SK-N-SH treated with all-trans-retinoic acid at 6 μM for 48 hours (cell line): ENCODE data around the gene SMARCD1.

Experiments
- ATAC-seq: fragments of 200-7000 bp; cut with Tn5 transposase; 3 replicates; pipeline ENCODE4 v1.9.1; 2020; ENCODE audit warnings: mild to moderate bottlenecking, moderate library complexity
- BACH2 ChIP-seq: fragments of 250-450 bp; sonication (Bioruptor Pico); IDR thresholded peaks from 2 replicates; pipeline ENCODE4 v1.9.0; 2021; ENCODE audit warnings: mild to moderate bottlenecking, borderline replicate concordance
- CSDC2 ChIP-seq: fragments of 250-450 bp; sonication (Bioruptor Pico); IDR thresholded peaks from 2 replicates; pipeline ENCODE4 v1.5.0; 2020; ENCODE audit warnings: mild to moderate bottlenecking, moderate library complexity
- ESRRG ChIP-seq: fragments of 250-450 bp; sonication (Bioruptor Pico); IDR thresholded peaks from 2 replicates; pipeline ENCODE4 v1.6.1; 2021; ENCODE audit warnings: mild to moderate bottlenecking
- GLIS3 ChIP-seq: fragments of 250-450 bp; sonication (Bioruptor Pico); IDR thresholded peaks from 2 replicates; pipeline ENCODE4 v1.5.0; 2020; ENCODE audit warnings: mild to moderate bottlenecking, moderate library complexity
- ISL1 ChIP-seq: fragments of 250-450 bp; sonication (Bioruptor Pico); IDR thresholded peaks from 2 replicates; pipeline ENCODE4 v2.1.2; 2022; ENCODE audit warnings: mild to moderate bottlenecking, moderate library complexity
- PPARA ChIP-seq: fragments of 250-450 bp; sonication (Bioruptor Pico); IDR thresholded peaks from 2 replicates; pipeline ENCODE4 v1.5.0; 2020; ENCODE audit warnings: mild to moderate bottlenecking, borderline replicate concordance
- ZC3H10 ChIP-seq: fragments of 250-450 bp; sonication (Bioruptor Pico); IDR thresholded peaks from 2 replicates; pipeline ENCODE4 v1.5.1; 2021; ENCODE audit warnings: mild to moderate bottlenecking, moderate library complexity
- ZNF565 ChIP-seq: fragments of 450-650 bp; formaldehyde crosslinking; conservative IDR thresholded peaks from 2 replicates; pipeline ENCODE4 v1.5.0; 2020; ENCODE audit warnings: low read depth, mild to moderate bottlenecking, moderate library complexity
- ZNF70 ChIP-seq: fragments of 450-650 bp; formaldehyde crosslinking; IDR thresholded peaks from 2 replicates; pipeline ENCODE4 v1.5.0; 2020; ENCODE audit warnings: mild to moderate bottlenecking, moderate library complexity
- ZNF8 ChIP-seq: fragments of 450-650 bp; formaldehyde crosslinking; IDR thresholded peaks from 2 replicates; pipeline ENCODE4 v1.5.0; 2020; ENCODE audit warnings: mild to moderate bottlenecking, moderate library complexity
- TF ChIP-seq, protein P1 (sequence below): fragments of 250-450 bp; sonication (Bioruptor Pico); IDR thresholded peaks from 2 replicates; pipeline ENCODE4 v1.5.1; 2021; ENCODE audit warnings: mild to moderate bottlenecking, moderate library complexity
- TF ChIP-seq, protein P2 (sequence below): fragments of 250-450 bp; sonication (Bioruptor Pico); IDR thresholded peaks from 2 replicates; pipeline ENCODE4 v1.5.1; 2020; ENCODE audit warnings: low read depth, mild to moderate bottlenecking, moderate library complexity
- TF ChIP-seq, protein P3 (sequence below): fragments of 250-450 bp; sonication (Bioruptor Pico); IDR thresholded peaks from 2 replicates; pipeline ENCODE4 v1.8.0; 2021; ENCODE audit warnings: low read depth, mild to moderate bottlenecking, moderate library complexity, borderline replicate concordance
- TF ChIP-seq, protein P4 (sequence below): fragments of 250-450 bp; sonication (Bioruptor Pico); IDR thresholded peaks from 2 replicates; pipeline ENCODE4 v1.8.0; 2020; ENCODE audit warnings: mild to moderate bottlenecking, moderate library complexity, borderline replicate concordance
- TF ChIP-seq, protein P5 (sequence below): fragments of 250-450 bp; sonication (Bioruptor Pico); IDR thresholded peaks from 2 replicates; pipeline ENCODE4 v1.5.0; 2020; ENCODE audit warnings: mild to moderate bottlenecking, moderate library complexity

SMARCD1 gene

DNA sequence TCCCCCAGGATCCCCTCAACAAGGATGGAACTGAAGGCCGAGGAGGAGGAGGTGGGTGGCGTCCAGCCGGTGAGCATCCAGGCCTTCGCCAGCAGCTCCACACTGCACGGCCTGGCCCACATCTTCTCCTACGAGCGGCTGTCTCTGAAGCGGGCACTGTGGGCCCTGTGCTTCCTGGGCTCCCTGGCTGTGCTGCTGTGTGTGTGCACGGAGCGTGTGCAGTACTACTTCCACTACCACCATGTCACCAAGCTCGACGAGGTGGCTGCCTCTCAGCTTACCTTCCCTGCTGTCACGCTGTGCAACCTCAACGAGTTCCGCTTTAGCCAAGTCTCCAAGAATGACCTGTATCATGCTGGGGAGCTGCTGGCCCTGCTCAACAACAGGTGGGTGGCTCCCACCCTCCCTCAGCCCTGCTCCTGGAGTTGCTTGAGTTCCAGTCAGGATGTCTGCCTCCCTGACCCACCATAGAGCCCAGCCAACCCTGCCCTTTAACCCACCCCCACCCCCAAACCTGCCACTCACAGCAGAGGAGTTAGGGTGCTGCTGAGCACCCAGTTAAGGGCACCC is 26.3 kb upstream of the SMARCD1 start:
- ATAC-seq = no peak
- TF ChIP-seq, protein P1, sequence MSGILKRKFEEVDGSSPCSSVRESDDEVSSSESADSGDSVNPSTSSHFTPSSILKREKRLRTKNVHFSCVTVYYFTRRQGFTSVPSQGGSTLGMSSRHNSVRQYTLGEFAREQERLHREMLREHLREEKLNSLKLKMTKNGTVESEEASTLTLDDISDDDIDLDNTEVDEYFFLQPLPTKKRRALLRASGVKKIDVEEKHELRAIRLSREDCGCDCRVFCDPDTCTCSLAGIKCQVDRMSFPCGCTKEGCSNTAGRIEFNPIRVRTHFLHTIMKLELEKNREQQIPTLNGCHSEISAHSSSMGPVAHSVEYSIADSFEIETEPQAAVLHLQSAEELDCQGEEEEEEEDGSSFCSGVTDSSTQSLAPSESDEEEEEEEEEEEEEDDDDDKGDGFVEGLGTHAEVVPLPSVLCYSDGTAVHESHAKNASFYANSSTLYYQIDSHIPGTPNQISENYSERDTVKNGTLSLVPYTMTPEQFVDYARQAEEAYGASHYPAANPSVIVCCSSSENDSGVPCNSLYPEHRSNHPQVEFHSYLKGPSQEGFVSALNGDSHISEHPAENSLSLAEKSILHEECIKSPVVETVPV (CRISPR knock-in tag) = no peak
- no peak for TF ChIP-seq BACH2 (CRISPR knock-in tag)
- TF ChIP-seq, protein P2, sequence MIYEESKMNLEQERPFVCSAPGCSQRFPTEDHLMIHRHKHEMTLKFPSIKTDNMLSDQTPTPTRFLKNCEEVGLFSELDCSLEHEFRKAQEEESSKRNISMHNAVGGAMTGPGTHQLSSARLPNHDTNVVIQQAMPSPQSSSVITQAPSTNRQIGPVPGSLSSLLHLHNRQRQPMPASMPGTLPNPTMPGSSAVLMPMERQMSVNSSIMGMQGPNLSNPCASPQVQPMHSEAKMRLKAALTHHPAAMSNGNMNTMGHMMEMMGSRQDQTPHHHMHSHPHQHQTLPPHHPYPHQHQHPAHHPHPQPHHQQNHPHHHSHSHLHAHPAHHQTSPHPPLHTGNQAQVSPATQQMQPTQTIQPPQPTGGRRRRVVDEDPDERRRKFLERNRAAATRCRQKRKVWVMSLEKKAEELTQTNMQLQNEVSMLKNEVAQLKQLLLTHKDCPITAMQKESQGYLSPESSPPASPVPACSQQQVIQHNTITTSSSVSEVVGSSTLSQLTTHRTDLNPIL (CRISPR knock-in tag) = no peak
- no peak for TF ChIP-seq ZNF70 (CRISPR knock-in tag)
- TF ChIP-seq, protein P3, sequence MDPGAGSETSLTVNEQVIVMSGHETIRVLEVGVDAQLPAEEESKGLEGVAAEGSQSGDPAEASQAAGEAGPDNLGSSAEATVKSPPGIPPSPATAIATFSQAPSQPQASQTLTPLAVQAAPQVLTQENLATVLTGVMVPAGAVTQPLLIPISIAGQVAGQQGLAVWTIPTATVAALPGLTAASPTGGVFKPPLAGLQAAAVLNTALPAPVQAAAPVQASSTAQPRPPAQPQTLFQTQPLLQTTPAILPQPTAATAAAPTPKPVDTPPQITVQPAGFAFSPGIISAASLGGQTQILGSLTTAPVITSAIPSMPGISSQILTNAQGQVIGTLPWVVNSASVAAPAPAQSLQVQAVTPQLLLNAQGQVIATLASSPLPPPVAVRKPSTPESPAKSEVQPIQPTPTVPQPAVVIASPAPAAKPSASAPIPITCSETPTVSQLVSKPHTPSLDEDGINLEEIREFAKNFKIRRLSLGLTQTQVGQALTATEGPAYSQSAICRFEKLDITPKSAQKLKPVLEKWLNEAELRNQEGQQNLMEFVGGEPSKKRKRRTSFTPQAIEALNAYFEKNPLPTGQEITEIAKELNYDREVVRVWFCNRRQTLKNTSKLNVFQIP = no peak
- no peak for TF ChIP-seq ZC3H10 (CRISPR knock-in tag)
- TF ChIP-seq, protein P4, sequence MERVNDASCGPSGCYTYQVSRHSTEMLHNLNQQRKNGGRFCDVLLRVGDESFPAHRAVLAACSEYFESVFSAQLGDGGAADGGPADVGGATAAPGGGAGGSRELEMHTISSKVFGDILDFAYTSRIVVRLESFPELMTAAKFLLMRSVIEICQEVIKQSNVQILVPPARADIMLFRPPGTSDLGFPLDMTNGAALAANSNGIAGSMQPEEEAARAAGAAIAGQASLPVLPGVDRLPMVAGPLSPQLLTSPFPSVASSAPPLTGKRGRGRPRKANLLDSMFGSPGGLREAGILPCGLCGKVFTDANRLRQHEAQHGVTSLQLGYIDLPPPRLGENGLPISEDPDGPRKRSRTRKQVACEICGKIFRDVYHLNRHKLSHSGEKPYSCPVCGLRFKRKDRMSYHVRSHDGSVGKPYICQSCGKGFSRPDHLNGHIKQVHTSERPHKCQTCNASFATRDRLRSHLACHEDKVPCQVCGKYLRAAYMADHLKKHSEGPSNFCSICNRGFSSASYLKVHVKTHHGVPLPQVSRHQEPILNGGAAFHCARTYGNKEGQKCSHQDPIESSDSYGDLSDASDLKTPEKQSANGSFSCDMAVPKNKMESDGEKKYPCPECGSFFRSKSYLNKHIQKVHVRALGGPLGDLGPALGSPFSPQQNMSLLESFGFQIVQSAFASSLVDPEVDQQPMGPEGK (CRISPR knock-in tag) = no peak
- no peak for TF ChIP-seq ZNF8 (CRISPR knock-in tag)
- no peak for TF ChIP-seq CSDC2 (CRISPR knock-in tag)
- TF ChIP-seq ZNF565 = no peak

DNA sequence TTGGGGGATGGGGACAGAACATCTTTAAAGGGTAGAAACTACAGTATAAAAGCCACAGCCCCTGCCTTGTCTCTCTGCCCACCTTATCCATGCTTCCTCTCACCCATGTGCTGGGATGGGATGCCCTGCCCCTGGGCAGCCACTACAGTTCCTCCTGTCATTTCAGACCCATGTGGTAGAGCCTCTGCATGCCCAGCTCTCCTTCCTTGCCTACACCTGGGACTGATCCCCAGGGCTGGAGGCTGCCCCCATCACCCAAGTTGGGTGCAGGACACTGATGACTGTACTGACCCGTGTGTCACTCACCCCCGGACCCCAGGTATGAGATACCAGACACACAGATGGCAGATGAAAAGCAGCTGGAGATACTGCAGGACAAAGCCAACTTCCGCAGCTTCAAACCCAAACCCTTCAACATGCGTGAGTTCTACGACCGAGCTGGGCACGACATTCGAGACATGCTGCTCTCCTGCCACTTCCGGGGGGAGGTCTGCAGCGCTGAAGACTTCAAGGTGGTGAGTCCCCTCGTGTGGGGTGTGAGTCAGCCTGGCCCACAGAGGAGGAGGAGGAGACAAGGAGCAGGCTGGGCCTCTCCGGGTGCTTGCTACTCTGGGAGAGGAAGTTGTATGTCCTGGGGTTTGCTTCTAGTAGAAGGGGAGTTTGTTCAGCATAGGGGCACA is 25.6 kb upstream of the SMARCD1 start:
- TF ChIP-seq, protein P3 = no peak
- TF ChIP-seq, protein P4 (CRISPR knock-in tag) = no peak
- TF ChIP-seq, protein P2 (CRISPR knock-in tag) = no peak
- TF ChIP-seq ESRRG (CRISPR knock-in tag) (no peak), ISL1 (CRISPR knock-in tag) (no peak), ZC3H10 (CRISPR knock-in tag) (no peak), GLIS3 (CRISPR knock-in tag) (no peak), CSDC2 (CRISPR knock-in tag) (no peak), PPARA (CRISPR knock-in tag) (no peak), BACH2 (CRISPR knock-in tag) (no peak)
- TF ChIP-seq, protein P5, sequence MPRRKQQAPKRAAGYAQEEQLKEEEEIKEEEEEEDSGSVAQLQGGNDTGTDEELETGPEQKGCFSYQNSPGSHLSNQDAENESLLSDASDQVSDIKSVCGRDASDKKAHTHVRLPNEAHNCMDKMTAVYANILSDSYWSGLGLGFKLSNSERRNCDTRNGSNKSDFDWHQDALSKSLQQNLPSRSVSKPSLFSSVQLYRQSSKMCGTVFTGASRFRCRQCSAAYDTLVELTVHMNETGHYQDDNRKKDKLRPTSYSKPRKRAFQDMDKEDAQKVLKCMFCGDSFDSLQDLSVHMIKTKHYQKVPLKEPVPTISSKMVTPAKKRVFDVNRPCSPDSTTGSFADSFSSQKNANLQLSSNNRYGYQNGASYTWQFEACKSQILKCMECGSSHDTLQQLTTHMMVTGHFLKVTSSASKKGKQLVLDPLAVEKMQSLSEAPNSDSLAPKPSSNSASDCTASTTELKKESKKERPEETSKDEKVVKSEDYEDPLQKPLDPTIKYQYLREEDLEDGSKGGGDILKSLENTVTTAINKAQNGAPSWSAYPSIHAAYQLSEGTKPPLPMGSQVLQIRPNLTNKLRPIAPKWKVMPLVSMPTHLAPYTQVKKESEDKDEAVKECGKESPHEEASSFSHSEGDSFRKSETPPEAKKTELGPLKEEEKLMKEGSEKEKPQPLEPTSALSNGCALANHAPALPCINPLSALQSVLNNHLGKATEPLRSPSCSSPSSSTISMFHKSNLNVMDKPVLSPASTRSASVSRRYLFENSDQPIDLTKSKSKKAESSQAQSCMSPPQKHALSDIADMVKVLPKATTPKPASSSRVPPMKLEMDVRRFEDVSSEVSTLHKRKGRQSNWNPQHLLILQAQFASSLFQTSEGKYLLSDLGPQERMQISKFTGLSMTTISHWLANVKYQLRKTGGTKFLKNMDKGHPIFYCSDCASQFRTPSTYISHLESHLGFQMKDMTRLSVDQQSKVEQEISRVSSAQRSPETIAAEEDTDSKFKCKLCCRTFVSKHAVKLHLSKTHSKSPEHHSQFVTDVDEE (CRISPR knock-in tag) = no peak
- TF ChIP-seq, protein P1 (CRISPR knock-in tag) = no peak
- TF ChIP-seq, all 23 proteins: peak for 0
- no peak for ATAC-seq
